Testis (tissue), 3 donors: ENCODE measurements around the gene PHACTR4. TPM values are rescaled to one million over a fixed set of nuclear protein-coding genes. Genes with fewer than 3 reads are reported as not detected.
A peak's percentile ranks its signal among the peaks of the same experiment; 100 is the strongest.
"Not testable (repeated sequence)": the region's sequence is repeated elsewhere in the genome, so short reads cannot be mapped to it uniquely, and the experiment has no call there.

Experiments used
- DNase-seq: peaks from one replicate; pipeline ENCODE4 v3.0.0-alpha.2; 2019
- H3K27ac ChIP-seq, 2 donors: fragments of 200-600 bp; sonication (generic); one replicate each; pipeline ENCODE4 v1.5.1; 2019
- H3K27me3 ChIP-seq: fragments of 200-600 bp; sonication (generic); one replicate; pipeline ENCODE4 v1.5.1; 2019
- H3K36me3 ChIP-seq: fragments of 200-600 bp; sonication (generic); one replicate; pipeline ENCODE4 v1.5.1; 2017; ENCODE audit warnings: low read depth; ENCODE audit errors: missing control alignments
- H3K4me1 ChIP-seq: fragments of 200-600 bp; sonication (generic); one replicate; pipeline ENCODE4 v1.5.1; 2019
- H3K4me3 ChIP-seq, 2 donors: fragments of 200-600 bp; sonication (generic); one replicate each; pipeline ENCODE4 v1.5.1; 2017 to 2019
- H3K9me3 ChIP-seq: fragments of 200-600 bp; sonication (generic); one replicate; pipeline ENCODE4 v1.5.1; 2017
- CTCF ChIP-seq, 3 experiments: fragments of 450-650 bp in 2 of 3; fragments of 200-600 bp in 1 of 3; sonication (generic) in 1 of 3; IDR thresholded peaks; one replicate each; pipeline ENCODE4 v1.5.1; 2016 to 2019; ENCODE audit warnings: antibody characterized with exemption in 3 of 3, mild to moderate bottlenecking in 2 of 3, moderate library complexity in 1 of 3
- POLR2A ChIP-seq: fragments of 450-650 bp; IDR thresholded peaks from one replicate; pipeline ENCODE4 v1.6.1; 2017; ENCODE audit warnings: antibody characterized with exemption, mild to moderate bottlenecking, moderate library complexity
- whole genome bisulfite sequencing, 2 donors: methylation state at CpG; one replicate each; pipeline ENCODE4 v1.1.5; 2018; 5-methylcytosine and 5-hydroxymethylcytosine counted together
- intact Hi-C: fragments of 100-400 bp; cut with DNase I; formaldehyde crosslinking; loops from one replicate; pipeline ENCODE4 v1.15.1; 2023; ENCODE audit warnings: low total_unique reads
- polyA plus RNA-seq: library from polyadenylated mRNA; stranded (reverse); fragments of 350-450 nt; fragmentation: Illumina TruSeq; extraction: RNeasy Lipid Tissue Mini Kit (QIAGEN cat#74804); gene quantifications from one replicate; pipeline ENCODE4 v1.2.3, GENCODE V29; 2014; ENCODE audit warnings: low read depth, low replicate concordance; ENCODE audit not compliant: insufficient read depth
- total RNA-seq, 2 donors: library from RNA; depleted of rRNA; stranded (reverse); fragments of >200 nt; gene quantifications; one replicate each; pipeline ENCODE4 v1.2.3, GENCODE V29; 2016

The PHACTR4 gene
- total and polyA plus RNA-seq, 3 donors from 2014 or later: 33.1 to 51.8 (median 40.9) TPM

DNA sequence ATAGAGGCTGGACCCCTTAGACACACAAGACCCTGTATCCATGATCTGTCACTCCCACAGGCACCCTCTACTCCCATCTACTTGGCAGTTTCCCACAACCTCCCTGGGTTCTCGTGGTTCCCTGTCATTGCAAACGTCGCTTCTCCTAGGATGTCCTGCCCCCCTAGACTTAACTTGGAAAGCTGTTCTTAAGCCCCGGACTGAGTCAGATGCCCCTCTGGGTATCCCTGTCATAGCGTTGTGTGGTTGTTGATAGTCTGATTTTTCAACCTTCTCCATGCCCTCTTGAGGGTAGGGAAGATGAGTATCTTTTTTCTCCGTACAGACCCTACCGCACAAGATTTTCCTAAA is 148.1 kb downstream of the PHACTR4 start:
- intact Hi-C loops: loop anchor here (5.0 kb wide), 1 partner anchor 85 kb away; no protein-coding TSS in a partner anchor
- peak overlapping the region; percentile 56 to 78 for H3K27ac ChIP-seq
- TF ChIP-seq CTCF (IDR thresholded peaks at IDR 0.05): no peak
- no peak for TF ChIP-seq POLR2A
- peaks cover 11% of the 10 kb centered on the region for H3K4me1 ChIP-seq
- no peak for DNase-seq
- peak overlapping the region; percentile 70 to 76 for H3K4me3 ChIP-seq
- no peaks in the 10 kb centered on the region for H3K27me3 ChIP-seq
- WGBS, 2 donors: 2 to 5% methylated on average over 7 of the region's 7 CpGs
- H3K9me3 ChIP-seq: no peaks in the 10 kb centered on the region
- H3K36me3 ChIP-seq: no peaks in the 10 kb centered on the region

- peak; percentile 93 for DNase-seq
- peak; percentile 97 to 99 (median 98) for TF ChIP-seq CTCF (IDR thresholded peaks at IDR 0.05)
- no peak for TF ChIP-seq POLR2A
- Histone ChIP-seq H3K4me3 (peak overlapping the region; percentile 70 to 76), H3K4me1 (peaks cover 11% of the 10 kb centered on the region), H3K9me3 (no peaks in the 10 kb centered on the region), H3K27ac (peak overlapping the region; percentile 56 to 78), H3K36me3 (no peaks in the 10 kb centered on the region), H3K27me3 (no peaks in the 10 kb centered on the region)
- intact Hi-C loops: loop anchor here (5.0 kb wide), 1 partner anchor 84 kb away; no protein-coding TSS in a partner anchor
- WGBS, 2 donors: 0 to 1% methylated on average over 5 to 27 of the region's 92 CpGs
Measured at GRCh38 chr1:28518000-28518744, 148.6 kb downstream of the PHACTR4 start.

DNA sequence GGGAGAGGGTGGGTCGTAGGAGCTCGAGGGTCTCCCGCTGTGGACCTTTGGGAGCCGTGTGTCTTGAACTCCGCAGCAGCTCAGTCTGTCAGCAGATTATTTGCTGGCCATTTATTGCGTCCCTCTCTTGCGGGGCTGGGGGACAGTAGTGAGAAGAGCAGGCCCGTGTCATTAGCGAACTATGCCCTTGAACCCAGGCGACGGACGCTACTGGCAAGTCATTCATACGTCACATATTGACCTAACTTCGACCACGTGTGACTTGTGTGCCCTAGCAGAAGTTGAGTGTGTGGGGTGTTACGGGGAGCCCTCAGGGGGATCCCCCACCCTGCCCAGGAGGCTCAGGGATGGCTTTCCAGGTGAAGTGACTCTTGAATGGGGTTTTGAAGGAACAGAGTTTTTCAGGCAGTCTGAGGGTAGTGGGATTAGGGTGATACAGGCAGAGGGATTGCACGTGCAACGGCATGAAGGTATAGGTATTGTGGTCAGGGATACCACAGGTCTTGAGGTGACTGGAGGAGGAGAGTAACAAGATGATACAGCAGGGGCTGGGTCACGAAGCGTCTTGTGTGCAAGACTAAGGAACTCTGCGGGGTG is 149.3 kb downstream of the PHACTR4 start:
- peaks cover 11% of the 10 kb centered on the region for H3K4me1 ChIP-seq
- intact Hi-C loops: loop anchor here (5.0 kb wide), 1 partner anchor 83 kb away; no protein-coding TSS in a partner anchor
- H3K9me3 ChIP-seq: no peaks in the 10 kb centered on the region
- no peak for DNase-seq
- WGBS, 2 donors: 8 to 13% methylated on average over 10 to 21 of the region's 21 CpGs
- H3K27ac ChIP-seq: peak overlapping the region in 1 of 2 donors; percentile 78
- peak overlapping the region; percentile 70 to 76 for H3K4me3 ChIP-seq
- TF ChIP-seq POLR2A (no peak), CTCF (IDR thresholded peaks at IDR 0.05) (no peak)
- no peaks in the 10 kb centered on the region for H3K27me3 ChIP-seq
- no peaks in the 10 kb centered on the region for H3K36me3 ChIP-seq

DNA sequence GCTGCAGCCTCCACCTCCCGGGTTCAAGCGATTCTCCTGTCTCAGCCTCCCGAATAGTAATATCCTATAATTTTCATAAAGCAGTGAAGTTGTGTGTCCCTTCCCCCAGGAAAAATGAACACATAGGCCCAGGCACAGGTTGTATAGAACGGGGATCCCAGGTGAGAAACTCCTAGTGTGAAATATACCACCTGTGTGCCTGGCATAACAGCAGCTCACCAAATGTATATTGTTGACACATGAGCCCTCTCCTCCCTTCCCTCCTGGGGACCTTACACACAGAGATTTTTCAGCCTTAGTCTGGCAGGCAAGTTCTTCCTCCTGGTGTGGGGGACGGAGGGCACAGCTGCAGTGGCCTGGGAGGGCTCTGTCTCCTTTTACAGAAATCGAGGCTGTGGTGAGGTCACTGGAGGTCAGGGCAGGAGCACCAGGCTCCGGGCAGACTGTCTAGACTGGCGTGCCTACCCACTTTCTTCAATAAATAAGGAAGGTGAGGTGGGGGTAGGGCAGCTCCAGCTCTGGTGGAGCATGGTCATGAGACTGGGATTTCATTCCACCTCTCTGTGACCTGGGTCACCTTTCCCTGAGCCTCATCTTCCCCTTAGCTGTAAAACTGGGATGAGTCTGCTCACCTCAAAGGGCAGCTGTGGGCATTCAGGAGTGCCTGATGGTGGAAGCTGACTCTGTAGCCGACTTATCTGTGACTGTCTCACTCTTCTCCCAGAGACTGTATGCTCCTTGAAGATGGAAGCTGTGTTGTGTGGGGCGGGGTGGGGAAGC is 150.6 kb downstream of the PHACTR4 start:
- no peaks in the 10 kb centered on the region for H3K36me3 ChIP-seq
- H3K4me3 ChIP-seq: no peak overlapping the region
- no peaks in the 10 kb centered on the region for H3K27me3 ChIP-seq
- TF ChIP-seq CTCF (IDR thresholded peaks at IDR 0.05) (no peak), POLR2A (no peak)
- no peak for DNase-seq
- H3K4me1 ChIP-seq: peaks cover 11% of the 10 kb centered on the region
- intact Hi-C loops: loop anchor here (5.0 kb wide), 1 partner anchor 82 kb away; no protein-coding TSS in a partner anchor
- H3K9me3 ChIP-seq: no peaks in the 10 kb centered on the region
- H3K27ac ChIP-seq: no peak overlapping the region
- WGBS, 2 donors: 83 to 100% methylated on average over 6 to 10 of the region's 10 CpGs

- intact Hi-C loops, H3K27ac ChIP-seq, H3K4me3 ChIP-seq, H3K27me3 ChIP-seq, H3K9me3 ChIP-seq, DNase-seq, H3K36me3 ChIP-seq: not testable (repeated sequence)
- 92 to 93% methylated on average over 12 of the region's 12 CpGs for WGBS, 2 donors
- H3K4me1 ChIP-seq: peaks cover 11% of the 10 kb centered on the region
Measured at GRCh38 chr1:28520796-28521195, 151.3 kb downstream of the PHACTR4 start.
